ENCODE results near the gene ZFTA. TPM values are rescaled to one million over a fixed set of nuclear protein-coding genes. Genes with fewer than 3 reads are reported as not detected.
A peak's percentile ranks its signal among the peaks of the same experiment; 100 is the strongest.

The ZFTA gene
- total RNA-seq (10 to 100 TPM; 22.6 to 64.4 (median 51.4) TPM), polyA plus RNA-seq (10 to 100 TPM; 20.2 to 23.8 TPM)
- long read RNA-seq, donor 1, partial matches to known transcripts: 1 of 44 reads
- long read RNA-seq, donor 1, other reads (novel, unspliced or antisense): 43 of 44 reads
- long read RNA-seq, donor 2, full-length matches to known transcripts: 1 of 1 reads
- long read RNA-seq, donor 2, partial matches to known transcripts: 0 of 1 reads
- long read RNA-seq, donor 2, other reads (novel, unspliced or antisense): 0 of 1 reads
- long read RNA-seq, donor 3, full-length matches to known transcripts: 7 of 126 reads
- long read RNA-seq, donor 3, partial matches to known transcripts: 19 of 126 reads
- long read RNA-seq, donor 3, other reads (novel, unspliced or antisense): 100 of 126 reads

DNA sequence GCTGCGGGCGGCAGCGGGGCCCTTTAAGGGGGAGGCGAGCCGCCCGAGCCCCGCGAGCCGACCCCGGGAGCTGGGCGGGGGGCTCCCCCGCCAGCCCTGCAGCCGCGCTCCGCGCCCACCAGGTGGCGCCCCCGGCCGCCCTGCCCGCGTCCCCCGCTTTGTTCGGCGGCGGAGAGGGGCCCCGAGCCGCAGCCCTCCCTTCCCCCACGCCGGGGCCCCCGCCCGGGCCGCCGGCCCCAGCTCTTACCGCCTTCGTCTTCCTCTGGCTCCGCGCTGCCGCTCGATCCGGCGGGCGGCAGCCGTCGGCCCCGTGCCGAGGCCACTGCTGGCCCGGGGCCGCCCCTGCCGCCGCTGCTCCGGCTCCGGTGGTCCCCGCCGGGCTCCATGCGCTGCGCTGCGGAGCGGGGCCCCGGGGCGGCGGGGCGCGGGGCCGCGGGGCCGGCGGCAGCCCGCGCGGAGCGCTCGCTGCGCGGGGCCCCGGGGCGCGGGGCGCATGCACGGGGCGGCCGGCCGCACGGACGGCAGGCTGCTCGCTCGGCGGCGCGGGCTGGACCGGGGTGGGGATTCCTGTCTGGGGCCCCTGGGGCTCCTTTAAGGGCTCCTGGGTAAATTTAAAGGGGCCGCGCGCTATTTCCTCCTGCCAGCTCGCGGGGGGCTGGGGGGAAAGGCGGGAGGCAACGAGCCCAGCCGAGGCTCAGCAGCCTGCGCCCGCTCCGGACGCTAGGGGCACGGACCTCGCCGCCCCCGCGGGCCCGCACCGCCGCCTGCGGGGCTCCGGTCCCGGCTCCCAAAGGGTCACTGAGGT, at the start of gene ZFTA:
Gene ZFTA (minus strand): TSS at position 539 of the 805 bp plus-strand sequence. CDS start 153 bp downstream, at position 386.
- Histone ChIP-seq H3K4me3 (peak within 1 kb of the TSS; percentile 78), H3K4me1 (ENCODE audit: insufficient read depth) (peaks cover 19% of the 10 kb centered on the region), H3K27me3 (no peaks in the 10 kb centered on the region), H3K36me3 (no peaks in the 10 kb centered on the region), H3K9me3 (no peaks in the 10 kb centered on the region), H3K27ac (peak within 1 kb of the TSS; percentile 80 to 89)
- 0 to 2% (median 1%) methylated on average over 12 to 112 of the region's 113 CpGs for WGBS, 3 donors
- intact Hi-C loops (cut with DNase I): loop anchor here in 3 of 4 donors (2.0 to 10.0 kb wide), 7 partner anchors 44 to 884 kb away; partner anchors contain the start of genes SPINDOC (in 2 of the 3), RTN3 (in 1 of the 3) and SLC3A2 (in 1 of the 3)
- peak; percentile 67 to 86 (median 80) for DNase-seq
- TF ChIP-seq, protein P1, sequence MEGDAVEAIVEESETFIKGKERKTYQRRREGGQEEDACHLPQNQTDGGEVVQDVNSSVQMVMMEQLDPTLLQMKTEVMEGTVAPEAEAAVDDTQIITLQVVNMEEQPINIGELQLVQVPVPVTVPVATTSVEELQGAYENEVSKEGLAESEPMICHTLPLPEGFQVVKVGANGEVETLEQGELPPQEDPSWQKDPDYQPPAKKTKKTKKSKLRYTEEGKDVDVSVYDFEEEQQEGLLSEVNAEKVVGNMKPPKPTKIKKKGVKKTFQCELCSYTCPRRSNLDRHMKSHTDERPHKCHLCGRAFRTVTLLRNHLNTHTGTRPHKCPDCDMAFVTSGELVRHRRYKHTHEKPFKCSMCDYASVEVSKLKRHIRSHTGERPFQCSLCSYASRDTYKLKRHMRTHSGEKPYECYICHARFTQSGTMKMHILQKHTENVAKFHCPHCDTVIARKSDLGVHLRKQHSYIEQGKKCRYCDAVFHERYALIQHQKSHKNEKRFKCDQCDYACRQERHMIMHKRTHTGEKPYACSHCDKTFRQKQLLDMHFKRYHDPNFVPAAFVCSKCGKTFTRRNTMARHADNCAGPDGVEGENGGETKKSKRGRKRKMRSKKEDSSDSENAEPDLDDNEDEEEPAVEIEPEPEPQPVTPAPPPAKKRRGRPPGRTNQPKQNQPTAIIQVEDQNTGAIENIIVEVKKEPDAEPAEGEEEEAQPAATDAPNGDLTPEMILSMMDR (IDR thresholded peaks at IDR 0.05): peak in 2 of 3 donors; percentile 88 to 90
- no peak for TF ChIP-seq POLR2A (IDR thresholded peaks at IDR 0.05)
- TF ChIP-seq EP300 (IDR thresholded peaks at IDR 0.05): no peak

DNA sequence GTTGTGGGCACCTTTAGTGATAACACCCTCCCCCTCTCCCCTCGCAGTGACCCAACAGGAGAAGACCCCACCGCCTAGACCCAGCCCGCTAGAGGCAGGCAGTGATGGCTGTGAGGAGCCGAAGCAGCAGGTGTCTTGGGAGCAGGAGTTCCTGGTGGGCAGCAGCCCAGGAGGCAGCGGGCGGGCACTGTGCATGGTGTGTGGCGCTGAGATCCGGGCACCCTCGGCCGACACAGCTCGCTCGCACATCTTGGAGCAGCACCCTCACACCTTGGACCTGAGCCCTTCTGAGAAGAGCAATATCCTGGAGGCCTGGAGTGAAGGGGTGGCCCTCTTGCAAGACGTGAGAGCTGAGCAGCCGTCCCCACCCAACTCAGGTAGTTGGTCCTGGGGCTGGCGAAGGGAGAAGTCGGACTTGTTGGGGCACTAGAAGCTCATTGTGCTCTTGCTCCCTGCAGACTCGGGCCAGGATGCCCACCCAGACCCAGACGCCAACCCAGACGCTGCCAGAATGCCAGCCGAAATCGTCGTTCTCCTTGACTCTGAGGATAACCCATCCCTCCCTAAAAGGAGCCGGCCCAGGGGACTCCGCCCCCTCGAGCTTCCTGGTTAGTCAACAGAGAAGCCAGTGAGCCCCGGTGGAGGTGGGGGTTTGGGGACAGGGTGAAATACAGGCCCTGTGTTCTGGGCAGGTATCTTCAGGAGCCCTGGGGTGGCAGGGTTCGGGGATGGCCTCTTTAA, 49.4 kb upstream of the ZFTA start:
- intact Hi-C loops (cut with DNase I): no loop called here
- no peak overlapping the region for H3K27ac ChIP-seq
- no peaks in the 10 kb centered on the region for H3K9me3 ChIP-seq
- peaks cover 4% of the 10 kb centered on the region for H3K4me1 ChIP-seq (ENCODE audit: insufficient read depth)
- no peak for DNase-seq
- TF ChIP-seq, protein P1 (IDR thresholded peaks at IDR 0.05): no peak
- TF ChIP-seq EP300 (IDR thresholded peaks at IDR 0.05) (no peak), POLR2A (IDR thresholded peaks at IDR 0.05) (no peak)
- WGBS, 3 donors: 81 to 88% (median 84%) methylated on average over 20 to 27 of the region's 27 CpGs
- H3K27me3 ChIP-seq: no peaks in the 10 kb centered on the region
- H3K36me3 ChIP-seq: no peaks in the 10 kb centered on the region
- H3K4me3 ChIP-seq: no peak overlapping the region

DNA sequence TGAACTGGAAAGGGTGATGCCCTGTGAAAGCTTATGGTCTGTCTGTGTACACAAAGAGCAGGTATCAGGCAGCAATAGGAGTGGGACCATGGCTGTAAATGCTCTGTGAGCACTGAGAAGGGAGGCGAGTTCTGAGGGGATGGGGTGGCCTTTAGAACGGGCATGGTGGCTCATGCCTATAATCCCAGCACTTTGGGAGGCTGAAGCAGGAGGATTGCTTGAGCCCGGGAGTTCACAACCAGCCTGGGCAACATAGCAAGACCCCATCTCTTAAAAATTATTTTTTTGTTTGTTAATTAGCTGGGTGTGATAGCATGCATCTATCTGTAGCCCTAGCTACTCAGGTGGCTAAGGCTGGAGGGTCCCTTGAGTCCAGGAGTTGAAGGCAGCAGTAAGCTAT, 48.2 kb upstream of the ZFTA start:
- intact Hi-C loops (cut with DNase I): no loop called here
- TF ChIP-seq EP300 (IDR thresholded peaks at IDR 0.05) (no peak), POLR2A (IDR thresholded peaks at IDR 0.05) (no peak)
- TF ChIP-seq, protein P1 (IDR thresholded peaks at IDR 0.05): no peak
- Histone ChIP-seq H3K27ac (no peak overlapping the region), H3K36me3 (no peaks in the 10 kb centered on the region), H3K9me3 (no peaks in the 10 kb centered on the region), H3K4me3 (no peak overlapping the region), H3K4me1 (ENCODE audit: insufficient read depth) (peaks cover 9% of the 10 kb centered on the region), H3K27me3 (no peaks in the 10 kb centered on the region)
- 93 to 94% (median 94%) methylated on average over 3 of the region's 3 CpGs for WGBS, 3 donors
- no peak for DNase-seq

DNA sequence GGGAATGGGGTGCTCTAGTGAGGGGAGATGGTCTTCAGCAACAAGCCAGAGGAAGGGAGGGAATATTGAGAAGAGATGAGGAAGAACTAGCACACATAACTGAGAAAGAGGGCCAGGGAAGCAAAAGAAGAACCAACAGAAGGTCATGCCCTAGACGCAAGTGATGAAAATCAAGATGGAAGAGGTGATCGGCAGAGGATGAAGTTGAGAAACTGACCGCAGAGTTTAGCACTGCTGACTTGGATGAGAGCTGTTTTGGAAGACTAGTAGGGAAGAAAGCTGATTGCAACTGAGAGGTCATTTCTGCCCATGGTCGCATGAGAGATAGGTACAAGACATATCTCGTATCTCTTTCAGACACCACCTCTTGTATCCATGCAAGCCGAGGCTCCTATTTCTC, 47.6 kb upstream of the ZFTA start:
- H3K27ac ChIP-seq: no peak overlapping the region
- H3K36me3 ChIP-seq: no peaks in the 10 kb centered on the region
- no peak for TF ChIP-seq EP300 (IDR thresholded peaks at IDR 0.05)
- TF ChIP-seq POLR2A (IDR thresholded peaks at IDR 0.05): no peak
- intact Hi-C loops (cut with DNase I): no loop called here
- no peak overlapping the region for H3K4me3 ChIP-seq
- no peaks in the 10 kb centered on the region for H3K27me3 ChIP-seq
- DNase-seq: no peak
- H3K9me3 ChIP-seq: no peaks in the 10 kb centered on the region
- peaks cover 9% of the 10 kb centered on the region for H3K4me1 ChIP-seq (ENCODE audit: insufficient read depth)
- WGBS, 3 donors: 88 to 94% (median 91%) methylated on average over 6 of the region's 6 CpGs
